Neural cell (in vitro differentiated cells): ENCODE measurements around the gene GRM4. TPM values are rescaled to one million over a fixed set of nuclear protein-coding genes. Genes with fewer than 3 reads are reported as not detected.
"Not testable (repeated sequence)": the region's sequence is repeated elsewhere in the genome, so short reads cannot be mapped to it uniquely, and the experiment has no call there.

ENCODE experiments used
- H2AFZ ChIP-seq: fragments of 200-600, 300-800 bp; sonication (generic), shearing (Covaris generic); 2 replicates; pipeline ENCODE4 v1.6.0; 2014; ENCODE audit warnings: low read depth, mild to moderate bottlenecking, antibody characterized with exemption, low read length, moderate library complexity
- H3F3A ChIP-seq: fragments of 200-600 bp; shearing (Covaris generic); 2 replicates; pipeline ENCODE4 v1.6.1; 2016; ENCODE audit warnings: mild to moderate bottlenecking, moderate library complexity, mixed read lengths, antibody characterized with exemption, low read length; ENCODE audit not compliant: insufficient read depth, poor library complexity, severe bottlenecking
- H3K27ac ChIP-seq: fragments of 200-600, 300-800 bp; sonication (generic), shearing (Covaris generic); 2 replicates; pipeline ENCODE4 v1.5.1; 2014; ENCODE audit warnings: mild to moderate bottlenecking, low read length, moderate library complexity
- H3K27me3 ChIP-seq: fragments of 300-800, 200-600 bp; sonication (generic), shearing (Covaris generic); 2 replicates; pipeline ENCODE4 v1.6.0; 2014; ENCODE audit warnings: mild to moderate bottlenecking, low read depth, low read length, moderate library complexity; ENCODE audit not compliant: insufficient read depth
- H3K36me3 ChIP-seq: fragments of 300-800, 200-600 bp; sonication (generic), shearing (Covaris generic); 2 replicates; pipeline ENCODE4 v1.5.1; 2014; ENCODE audit warnings: mild to moderate bottlenecking, antibody characterized with exemption, low read length, moderate library complexity; ENCODE audit not compliant: insufficient read depth
- H3K4me2 ChIP-seq: fragments of 300-800, 200-600 bp; sonication (generic), shearing (Covaris generic); 2 replicates; pipeline ENCODE4 v1.6.0; 2014; ENCODE audit warnings: mild to moderate bottlenecking, low read length
- H3K4me3 ChIP-seq: fragments of 300-800, 200-600 bp; sonication (generic), shearing (Covaris generic); 2 replicates; pipeline ENCODE4 v1.5.1; 2014; ENCODE audit warnings: mild to moderate bottlenecking, low read length, moderate library complexity
- H3K79me2 ChIP-seq: fragments of 200-600 bp; shearing (Covaris generic); replicated peaks from 2 replicates; pipeline ENCODE4 v1.6.0; 2014; ENCODE audit warnings: mild to moderate bottlenecking, low read length, moderate library complexity; ENCODE audit not compliant: insufficient read depth
- H3K9ac ChIP-seq: fragments of 300-800, 200-600 bp; sonication (generic), shearing (Covaris generic); 2 replicates; pipeline ENCODE4 v1.6.1; 2016; ENCODE audit warnings: mild to moderate bottlenecking, low read length, mixed read lengths
- H3K9me2 ChIP-seq: fragments of 200-600 bp; shearing (Covaris generic); 2 replicates; pipeline ENCODE4 v1.6.1; 2016; ENCODE audit warnings: mild to moderate bottlenecking, low read length, mixed read lengths; ENCODE audit not compliant: insufficient read depth
- H3K9me3 ChIP-seq: fragments of 200-600, 300-800 bp; sonication (generic), shearing (Covaris generic); 2 replicates; pipeline ENCODE4 v1.6.1; 2016; ENCODE audit warnings: mild to moderate bottlenecking, mixed run types, low read length, moderate library complexity, mixed read lengths
- H4K20me1 ChIP-seq: fragments of 200-600 bp; shearing (Covaris generic); 2 replicates; pipeline ENCODE4 v1.6.1; 2016; ENCODE audit warnings: mild to moderate bottlenecking, mixed run types; ENCODE audit not compliant: insufficient read depth
- CTCF ChIP-seq: fragments of 450-650 bp; IDR thresholded peaks from 2 replicates; pipeline ENCODE4 v1.5.1; 2014; ENCODE audit warnings: antibody characterized with exemption, mild to moderate bottlenecking, moderate library complexity; ENCODE audit not compliant: poor library complexity, severe bottlenecking
- EP300 ChIP-seq: fragments of 450-650 bp; conservative IDR thresholded peaks from 2 replicates; pipeline ENCODE4 v1.6.1; 2014; ENCODE audit warnings: antibody characterized with exemption, mild to moderate bottlenecking, moderate library complexity; ENCODE audit not compliant: poor library complexity, severe bottlenecking
- EZH2 ChIP-seq: fragments of 200-600, 300-800 bp; shearing (Covaris generic), sonication (generic); IDR thresholded peaks from 2 replicates; pipeline ENCODE4 v1.6.1; 2014; ENCODE audit warnings: antibody characterized with exemption, low read length, borderline replicate concordance, mild to moderate bottlenecking; ENCODE audit not compliant: insufficient read depth, poor library complexity, severe bottlenecking
- MXI1 ChIP-seq: fragments of 450-650 bp; conservative IDR thresholded peaks from 2 replicates; pipeline ENCODE4 v1.6.1; 2014; ENCODE audit warnings: antibody characterized with exemption, mild to moderate bottlenecking; ENCODE audit not compliant: poor library complexity, severe bottlenecking
- POLR2AphosphoS5 ChIP-seq: IDR thresholded peaks from 2 replicates; pipeline ENCODE4 v1.6.1; 2012
- RAD21 ChIP-seq: fragments of 450-650 bp; conservative IDR thresholded peaks from 2 replicates; pipeline ENCODE4 v1.6.1; 2014; ENCODE audit warnings: antibody characterized with exemption, mild to moderate bottlenecking, moderate library complexity
- SMC3 ChIP-seq: fragments of 450-650 bp; conservative IDR thresholded peaks from 2 replicates; pipeline ENCODE4 v1.6.1; 2014; ENCODE audit warnings: antibody characterized with exemption, mild to moderate bottlenecking, moderate library complexity; ENCODE audit not compliant: poor library complexity
- TAF1 ChIP-seq: IDR thresholded peaks from 2 replicates; pipeline ENCODE4 v1.6.1; 2012; ENCODE audit warnings: low read depth
- polyA plus RNA-seq: library from polyadenylated mRNA; depleted of rRNA; stranded (reverse); fragments of >200 nt; gene quantifications from 2 replicates; pipeline ENCODE4 v1.2.3, GENCODE V29; 2014
- TF ChIP-seq, protein P1 (sequence below): IDR thresholded peaks from 2 replicates; pipeline ENCODE4 v1.6.1; 2012; ENCODE audit warnings: borderline replicate concordance

GRM4 gene
- polyA plus RNA-seq, 1 donor from 2014 or later, result 2.1 TPM

DNA sequence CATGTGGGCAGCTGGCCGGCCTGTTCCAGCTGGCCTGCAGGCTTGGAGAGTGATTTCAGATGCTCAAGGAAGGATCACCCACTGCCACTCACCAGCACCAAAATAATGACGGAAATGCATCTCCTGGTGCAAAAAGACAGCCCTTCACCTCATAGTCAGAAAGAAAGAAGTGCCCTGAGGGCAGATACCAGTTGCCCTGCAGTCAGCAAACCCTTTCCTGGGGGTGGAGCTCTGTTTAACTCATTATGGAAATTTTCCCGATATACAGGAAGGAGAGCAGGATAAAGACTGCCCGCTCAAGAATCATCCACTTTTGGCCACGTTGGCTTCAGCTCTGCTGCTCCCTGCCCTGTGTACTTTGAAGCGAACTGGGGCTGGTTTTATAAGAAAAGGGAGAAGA, 127.9 kb downstream of the GRM4 start:
- Histone ChIP-seq H3K27me3 (no peaks in the 10 kb centered on the region), H4K20me1 (no peaks in the 10 kb centered on the region), H3F3A (no peaks in the 10 kb centered on the region), H3K36me3 (no peaks in the 10 kb centered on the region), H3K9me2 (no peaks in the 10 kb centered on the region), H3K79me2 (no peaks in the 10 kb centered on the region), H3K9ac (no peak overlapping the region), H3K9me3 (no peaks in the 10 kb centered on the region), H2AFZ (no peak overlapping the region), H3K4me2 (no peak overlapping the region), H3K4me3 (no peak overlapping the region), H3K27ac (no peak overlapping the region)
- TF ChIP-seq RAD21 (no peak), SMC3 (no peak), EZH2 (no peak), POLR2AphosphoS5 (no peak), EP300 (no peak), TAF1 (no peak), CTCF (no peak), MXI1 (no peak)
- TF ChIP-seq, protein P1, sequence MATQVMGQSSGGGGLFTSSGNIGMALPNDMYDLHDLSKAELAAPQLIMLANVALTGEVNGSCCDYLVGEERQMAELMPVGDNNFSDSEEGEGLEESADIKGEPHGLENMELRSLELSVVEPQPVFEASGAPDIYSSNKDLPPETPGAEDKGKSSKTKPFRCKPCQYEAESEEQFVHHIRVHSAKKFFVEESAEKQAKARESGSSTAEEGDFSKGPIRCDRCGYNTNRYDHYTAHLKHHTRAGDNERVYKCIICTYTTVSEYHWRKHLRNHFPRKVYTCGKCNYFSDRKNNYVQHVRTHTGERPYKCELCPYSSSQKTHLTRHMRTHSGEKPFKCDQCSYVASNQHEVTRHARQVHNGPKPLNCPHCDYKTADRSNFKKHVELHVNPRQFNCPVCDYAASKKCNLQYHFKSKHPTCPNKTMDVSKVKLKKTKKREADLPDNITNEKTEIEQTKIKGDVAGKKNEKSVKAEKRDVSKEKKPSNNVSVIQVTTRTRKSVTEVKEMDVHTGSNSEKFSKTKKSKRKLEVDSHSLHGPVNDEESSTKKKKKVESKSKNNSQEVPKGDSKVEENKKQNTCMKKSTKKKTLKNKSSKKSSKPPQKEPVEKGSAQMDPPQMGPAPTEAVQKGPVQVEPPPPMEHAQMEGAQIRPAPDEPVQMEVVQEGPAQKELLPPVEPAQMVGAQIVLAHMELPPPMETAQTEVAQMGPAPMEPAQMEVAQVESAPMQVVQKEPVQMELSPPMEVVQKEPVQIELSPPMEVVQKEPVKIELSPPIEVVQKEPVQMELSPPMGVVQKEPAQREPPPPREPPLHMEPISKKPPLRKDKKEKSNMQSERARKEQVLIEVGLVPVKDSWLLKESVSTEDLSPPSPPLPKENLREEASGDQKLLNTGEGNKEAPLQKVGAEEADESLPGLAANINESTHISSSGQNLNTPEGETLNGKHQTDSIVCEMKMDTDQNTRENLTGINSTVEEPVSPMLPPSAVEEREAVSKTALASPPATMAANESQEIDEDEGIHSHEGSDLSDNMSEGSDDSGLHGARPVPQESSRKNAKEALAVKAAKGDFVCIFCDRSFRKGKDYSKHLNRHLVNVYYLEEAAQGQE, result no peak

GRCh38 chr6:34017106-34017805, 128.6 kb downstream of the GRM4 start:
- TF ChIP-seq CTCF (no peak), SMC3 (no peak), POLR2AphosphoS5 (no peak), TAF1 (no peak), MXI1 (no peak), EZH2 (no peak), RAD21 (no peak), EP300 (no peak)
- TF ChIP-seq, protein P1, result no peak
- H3K9me3 ChIP-seq, result no peaks in the 10 kb centered on the region
- H3F3A ChIP-seq, result no peaks in the 10 kb centered on the region
- H3K79me2 ChIP-seq, result no peaks in the 10 kb centered on the region
- H3K4me3 ChIP-seq, result no peak overlapping the region
- H3K27me3 ChIP-seq, result no peaks in the 10 kb centered on the region
- no peaks in the 10 kb centered on the region for H4K20me1 ChIP-seq
- H3K9ac ChIP-seq, result no peak overlapping the region
- H3K4me2 ChIP-seq, result no peak overlapping the region
- H3K9me2 ChIP-seq, result no peaks in the 10 kb centered on the region
- H3K27ac ChIP-seq, result no peak overlapping the region
- H2AFZ ChIP-seq, result no peak overlapping the region
- no peaks in the 10 kb centered on the region for H3K36me3 ChIP-seq

DNA sequence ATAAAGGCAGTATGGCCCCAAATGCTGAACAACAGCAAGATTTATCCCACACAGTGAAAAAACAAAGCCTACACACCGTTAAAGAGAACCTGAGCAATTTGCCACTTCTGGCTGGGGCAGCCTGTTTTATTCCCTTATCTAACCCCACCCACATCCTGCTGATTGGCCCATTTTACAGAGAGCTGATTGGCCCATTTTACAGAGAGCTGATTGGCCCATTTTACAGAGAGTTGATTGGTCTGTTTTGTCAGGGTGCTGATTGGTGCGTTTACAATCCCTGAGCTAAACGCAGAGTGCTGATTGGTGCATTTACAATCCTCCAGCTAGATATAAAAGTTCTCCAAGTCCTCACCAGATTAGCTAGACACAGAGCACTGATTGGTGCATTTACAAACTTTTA, 129.3 kb downstream of the GRM4 start:
- not testable (repeated sequence) for H3K9me3 ChIP-seq, H3K27me3 ChIP-seq, H4K20me1 ChIP-seq, H3K4me2 ChIP-seq, H3K36me3 ChIP-seq, H3K27ac ChIP-seq, H3K79me2 ChIP-seq, H3K9ac ChIP-seq, H3K4me3 ChIP-seq, H2AFZ ChIP-seq, H3K9me2 ChIP-seq, H3F3A ChIP-seq
